Hindlimb muscle (tissue), 1 donor: ENCODE data around the gene RYR3. TPM values are rescaled to one million over a fixed set of nuclear protein-coding genes. Genes with fewer than 3 reads are reported as not detected.

Experiments used
- DNase-seq: peaks from one replicate; pipeline ENCODE4 v3.0.0-alpha.2; 2013
- polyA plus RNA-seq: library from polyadenylated mRNA; unstranded; fragments of 120-200 nt; gene quantifications from one replicate; pipeline ENCODE4 v1.2.1, GENCODE V29; 2013; ENCODE audit not compliant: insufficient read length

RYR3 gene
- polyA plus RNA-seq: 48.3 TPM

- peak; percentile 46 for DNase-seq
These were observed at the start of gene RYR3 for GRCh38 chr15:33310481-33311311. TSS of gene RYR3 (plus strand) at chr15:33310967. CDS start at chr15:33311046, 79 bp downstream.

GRCh38 chr15:33262306-33262705 is 48.5 kb upstream of the RYR3 start:
- no peak for DNase-seq

GRCh38 chr15:33277689-33278088 is 33.1 kb upstream of the RYR3 start:
- DNase-seq: no peak

GRCh38 chr15:33278816-33279612 is 31.8 kb upstream of the RYR3 start:
- no peak for DNase-seq

GRCh38 chr15:33279613-33280205 is 31.1 kb upstream of the RYR3 start:
- no peak for DNase-seq

GRCh38 chr15:33282226-33283020 is 28.3 kb upstream of the RYR3 start:
- DNase-seq: no peak

GRCh38 chr15:33283576-33283975 is 27.2 kb upstream of the RYR3 start:
- no peak for DNase-seq

GRCh38 chr15:33284336-33284735 is 26.4 kb upstream of the RYR3 start:
- no peak for DNase-seq

- DNase-seq: peak; percentile 29
These were observed 18.0 kb upstream of the RYR3 start for GRCh38 chr15:33292717-33293307.

- DNase-seq: no peak
These were observed 16.9 kb upstream of the RYR3 start for GRCh38 chr15:33293713-33294334.

GRCh38 chr15:33296050-33296449 is 14.7 kb upstream of the RYR3 start:
- no peak for DNase-seq

- DNase-seq: no peak
These were observed 13.9 kb upstream of the RYR3 start for GRCh38 chr15:33296856-33297255.

GRCh38 chr15:33298631-33299030 is 12.1 kb upstream of the RYR3 start:
- no peak for DNase-seq

- DNase-seq: no peak
These were observed 5.8 kb upstream of the RYR3 start for GRCh38 chr15:33304924-33305323.

- DNase-seq: peak; percentile 5
These were observed 1.0 kb upstream of the RYR3 start for GRCh38 chr15:33309602-33310276.

GRCh38 chr15:33311312-33311971 is 675 bp downstream of the RYR3 start:
- DNase-seq: no peak

GRCh38 chr15:33313491-33313890 is 2.7 kb downstream of the RYR3 start:
- no peak for DNase-seq

GRCh38 chr15:33314069-33314468 is 3.3 kb downstream of the RYR3 start:
- DNase-seq: no peak

- DNase-seq: no peak
These were observed 4.3 kb downstream of the RYR3 start for GRCh38 chr15:33315044-33315443.

GRCh38 chr15:33317896-33318295 is 7.1 kb downstream of the RYR3 start:
- DNase-seq: no peak
